Activated B cell treated with CpG ODN at 0.5 μM for 24 hours (primary cell): Measurements from ENCODE around the gene RETREG3. TPM values are rescaled to one million over a fixed set of nuclear protein-coding genes. Genes with fewer than 3 reads are reported as not detected.
"Not testable (repeated sequence)": the region's sequence is repeated elsewhere in the genome, so short reads cannot be mapped to it uniquely, and the experiment has no call there.

ENCODE experiments used
- ATAC-seq: fragments of 200-7000 bp; cut with Tn5 transposase; one replicate; pipeline ENCODE4 v1.10.0; 2021; ENCODE audit warnings: low read depth, mild to moderate bottlenecking, moderate library complexity
- CTCF ChIA-PET: fragments of 350-600 bp; sonication (Branson Sonifier 250); formaldehyde crosslinking; loops from one replicate; lab custom pipeline; 2021; ENCODE audit warnings: antibody characterized with exemption; lab: Charles Lee
- POLR2A ChIA-PET: fragments of 350-600 bp; sonication (Branson Sonifier 250); formaldehyde crosslinking; loops from one replicate; lab custom pipeline; 2021; ENCODE audit warnings: antibody characterized with exemption; lab: Charles Lee
- DNase-seq: peaks from one replicate; pipeline ENCODE4 v3.0.0; 2022
- H3K27ac Mint-ChIP-seq: one replicate; pipeline ENCODE4 v1.8.0; 2020; ENCODE audit warnings: mixed read lengths
- H3K27me3 Mint-ChIP-seq: one replicate; pipeline ENCODE4 v1.8.0; 2021; ENCODE audit warnings: mixed read lengths
- H3K36me3 Mint-ChIP-seq: one replicate; pipeline ENCODE4 v1.8.0; 2021; ENCODE audit warnings: low read depth, mixed read lengths
- H3K4me1 Mint-ChIP-seq: one replicate; pipeline ENCODE4 v1.8.0; 2021; ENCODE audit warnings: mixed read lengths
- H3K4me3 Mint-ChIP-seq: one replicate; pipeline ENCODE4 v1.8.0; 2020; ENCODE audit warnings: mild to moderate bottlenecking, mixed read lengths
- H3K9me3 Mint-ChIP-seq: one replicate; pipeline ENCODE4 v1.8.0; 2020; ENCODE audit warnings: mixed read lengths
- CTCF ChIP-seq: fragments of 200-600 bp; IDR thresholded peaks from one replicate; pipeline ENCODE4 v1.8.0; 2022; ENCODE audit warnings: antibody characterized with exemption, mild to moderate bottlenecking
- intact Hi-C: fragments of 100-400 bp; cut with micrococcal nuclease; formaldehyde crosslinking; loops from one replicate; pipeline ENCODE4 v1.15.1; 2024
- total RNA-seq: library from RNA; stranded (reverse); gene quantifications from 2 replicates; pipeline ENCODE4 v1.2.3, GENCODE V29; 2022

Gene RETREG3
- total RNA-seq, 1 donor from 2014 or later = 63.5 TPM

DNA sequence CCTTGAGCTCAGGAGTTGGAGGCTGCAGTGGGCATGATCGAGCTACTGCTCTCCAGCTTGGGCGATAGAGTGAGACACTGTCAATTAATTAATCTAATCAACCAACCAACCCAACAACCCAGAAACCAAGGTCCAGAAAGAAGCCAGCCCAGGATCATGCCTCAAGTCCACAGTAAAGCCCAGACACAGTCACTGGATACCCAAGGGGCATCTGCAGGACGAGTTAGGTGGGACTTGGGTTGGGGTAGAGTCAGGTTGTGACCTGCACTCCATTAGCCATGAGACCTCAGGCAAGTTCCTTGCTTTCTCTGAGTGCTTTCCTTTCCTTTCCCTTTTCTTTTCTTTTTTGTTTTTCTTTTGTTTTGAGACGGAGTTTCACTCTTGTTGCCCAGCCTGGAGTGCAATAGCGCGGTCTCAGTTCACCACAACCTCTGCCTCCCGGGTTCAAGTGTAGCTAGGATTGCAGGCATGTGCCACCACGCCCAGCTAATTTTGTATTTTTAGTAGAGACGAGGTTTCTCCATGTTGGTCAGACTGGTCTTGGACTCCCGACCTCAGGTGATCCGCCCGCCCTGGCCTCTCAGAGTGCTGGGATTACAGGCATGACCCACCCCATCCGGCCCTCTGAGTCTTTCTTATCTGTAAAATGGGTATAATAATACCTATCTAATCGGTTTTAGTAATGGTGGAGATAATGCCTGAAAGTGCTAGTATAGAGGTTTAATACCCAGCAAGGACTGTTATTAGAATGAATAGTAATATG lies 60.0 kb downstream of the RETREG3 start:
- no peak for TF ChIP-seq CTCF
- POLR2A ChIA-PET = interaction anchor here (0.9 to 2.6 kb wide), 9 partner anchors 9 to 766 kb away, joined by 3 to 23 read pairs (median 6); partner anchors contain the start of genes BECN1, MLX, NAGLU and PSMC3IP
- CTCF ChIA-PET = interaction anchor here (1.1 to 1.6 kb wide), 5 partner anchors 12 to 135 kb away, joined by 3 to 19 read pairs (median 3); partner anchors contain the start of gene PSMC3IP
- no peak for ATAC-seq
- intact Hi-C loops = no loop called here
- Mint-ChIP-seq H3K4me1 (peaks cover 23% of the 10 kb centered on the region), H3K36me3 (peaks cover 6% of the 10 kb centered on the region), H3K27ac (no peak overlapping the region), H3K4me3 (peak overlapping the region; percentile 66), H3K9me3 (no peaks in the 10 kb centered on the region), H3K27me3 (no peaks in the 10 kb centered on the region)
- no peak for DNase-seq

GRCh38 chr17:42548070-42548837 lies 60.9 kb downstream of the RETREG3 start:
- peak; percentile 81 for DNase-seq
- Mint-ChIP-seq H3K9me3 (no peaks in the 10 kb centered on the region), H3K27ac (no peak overlapping the region), H3K4me3 (peak overlapping the region; percentile 66), H3K36me3 (peaks cover 14% of the 10 kb centered on the region), H3K27me3 (no peaks in the 10 kb centered on the region), H3K4me1 (peaks cover 17% of the 10 kb centered on the region)
- intact Hi-C loops = no loop called here
- TF ChIP-seq CTCF = no peak
- ATAC-seq = peak; percentile 97
- CTCF ChIA-PET = interaction anchor here (0.7 to 2.0 kb wide), 10 partner anchors 11 to 215 kb away, joined by 3 to 19 read pairs (median 4); partner anchors contain the start of genes NAGLU and PSMC3IP
- POLR2A ChIA-PET = interaction anchor here (0.6 to 2.6 kb wide), 11 partner anchors 10 to 767 kb away, joined by 3 to 23 read pairs (median 6); partner anchors contain the start of genes BECN1, MLX, NAGLU and PSMC3IP

- H3K9me3 Mint-ChIP-seq = no peaks in the 10 kb centered on the region
- DNase-seq (no peak), ATAC-seq (no peak)
- H3K4me1 Mint-ChIP-seq = peaks cover 12% of the 10 kb centered on the region
- H3K27ac Mint-ChIP-seq = no peak overlapping the region
- H3K36me3 Mint-ChIP-seq = peaks cover 19% of the 10 kb centered on the region
- POLR2A ChIA-PET = interaction anchor here (0.6 to 2.6 kb wide), 9 partner anchors 10 to 618 kb away, joined by 3 to 23 read pairs (median 6); partner anchors contain the start of genes BECN1, MLX, NAGLU and PSMC3IP
- intact Hi-C loops = no loop called here
- CTCF ChIA-PET = interaction anchor here (1.0 to 2.0 kb wide), 8 partner anchors 11 to 216 kb away, joined by 3 to 19 read pairs (median 4); partner anchors contain the start of genes NAGLU and PSMC3IP
- H3K4me3 Mint-ChIP-seq = no peak overlapping the region
- no peak for TF ChIP-seq CTCF
- no peaks in the 10 kb centered on the region for H3K27me3 Mint-ChIP-seq
Observed at GRCh38 chr17:42547698-42548069, 61.5 kb downstream of the RETREG3 start.

DNA sequence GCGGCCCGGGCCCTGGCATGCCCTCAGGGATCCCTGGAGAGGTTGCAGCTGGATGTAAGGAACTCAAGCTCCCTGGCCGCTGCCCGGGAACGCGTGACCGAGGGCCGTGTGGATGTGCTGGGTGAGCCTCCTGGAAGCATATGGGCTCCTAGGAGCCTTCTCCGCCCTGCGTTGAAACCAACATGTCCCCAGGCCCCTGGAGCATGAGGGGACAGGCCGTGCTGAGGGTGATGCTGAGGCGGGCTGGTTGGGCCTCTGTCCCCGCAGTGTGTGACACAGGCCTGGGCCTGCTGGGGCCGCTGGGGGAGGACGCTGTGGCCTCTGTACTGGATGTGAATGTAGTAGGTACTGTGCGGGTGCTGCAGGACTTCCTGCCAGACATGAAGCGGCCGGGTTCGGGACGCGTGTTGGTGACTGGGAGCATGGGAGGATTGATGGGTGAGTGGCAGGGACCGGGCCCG lies 62.1 kb downstream of the RETREG3 start:
- CTCF ChIA-PET = interaction anchor here (1.9 to 2.0 kb wide), 2 partner anchors 11 to 216 kb away, joined by 5 to 9 read pairs; partner anchors contain the start of gene NAGLU

GRCh38 chr17:42545755-42546505 lies 63.2 kb downstream of the RETREG3 start:
- intact Hi-C loops, H3K4me1 Mint-ChIP-seq, DNase-seq, CTCF ChIA-PET, H3K27ac Mint-ChIP-seq, H3K27me3 Mint-ChIP-seq, ATAC-seq, H3K9me3 Mint-ChIP-seq, H3K4me3 Mint-ChIP-seq: not testable (repeated sequence)
- POLR2A ChIA-PET = interaction anchor here (1.4 kb wide), 1 partner anchor 8 kb away, joined by 3 read pairs; no protein-coding TSS in a partner anchor
- H3K36me3 Mint-ChIP-seq = peaks cover 26% of the 10 kb centered on the region

More for the DNA sequence above, 62.1 kb downstream of the RETREG3 start:
- no peak for DNase-seq
- no peak overlapping the region for H3K4me3 Mint-ChIP-seq
- H3K27ac Mint-ChIP-seq = no peak overlapping the region
- no peaks in the 10 kb centered on the region for H3K27me3 Mint-ChIP-seq
- no peaks in the 10 kb centered on the region for H3K9me3 Mint-ChIP-seq
- no peak for ATAC-seq
- POLR2A ChIA-PET = interaction anchor here (2.6 kb wide), 1 partner anchor 10 kb away, joined by 18 read pairs; the partner anchor contains the start of gene NAGLU
- H3K36me3 Mint-ChIP-seq = peaks cover 19% of the 10 kb centered on the region
- TF ChIP-seq CTCF = no peak
- peaks cover 10% of the 10 kb centered on the region for H3K4me1 Mint-ChIP-seq
- intact Hi-C loops = no loop called here
